Epithelial cell of proximal tubule (primary cell): ENCODE data around the gene HAPLN1. TPM values are rescaled to one million over a fixed set of nuclear protein-coding genes. Genes with fewer than 3 reads are reported as not detected.
A peak's percentile ranks its signal among the peaks of the same experiment; 100 is the strongest.

ENCODE experiments used
- DNase-seq: peaks from one replicate; pipeline ENCODE4 v3.0.0-alpha.2; 2011; ENCODE audit warnings: low read depth
- H3K4me3 ChIP-seq: 2 replicates; pipeline ENCODE4 v1.5.1; 2011; ENCODE audit warnings: low read depth, mild to moderate bottlenecking, low read length
- CTCF ChIP-seq: conservative IDR thresholded peaks from 2 replicates; pipeline ENCODE4 v1.5.1; 2012; ENCODE audit warnings: low read depth, mild to moderate bottlenecking, low read length
- total RNA-seq: library from RNA; depleted of rRNA; stranded (reverse); fragments of >200 nt; gene quantifications from 2 replicates; pipeline ENCODE4 v1.2.3, GENCODE V29; 2015

The HAPLN1 gene
- total RNA-seq, 1 donor from 2014 or later, result not detected

- no peak for TF ChIP-seq CTCF
- H3K4me3 ChIP-seq, result no peak overlapping the region
- DNase-seq, result no peak
Measured at GRCh38 chr5:83718936-83719495, 1.6 kb downstream of the HAPLN1 start.

- no peak overlapping the region for H3K4me3 ChIP-seq
- no peak for DNase-seq
- TF ChIP-seq CTCF, result peak; percentile 95
Measured at GRCh38 chr5:83718195-83718825, 2.3 kb downstream of the HAPLN1 start.

- H3K4me3 ChIP-seq, result no peak overlapping the region
- no peak for TF ChIP-seq CTCF
- peak; percentile 39 for DNase-seq
Measured at GRCh38 chr5:83715236-83716065, 5.2 kb downstream of the HAPLN1 start.

GRCh38 chr5:83714810-83715209 lies 5.8 kb downstream of the HAPLN1 start:
- H3K4me3 ChIP-seq, result no peak overlapping the region
- TF ChIP-seq CTCF, result no peak
- no peak for DNase-seq

- TF ChIP-seq CTCF, result peak; percentile 69
- DNase-seq, result no peak
- no peak overlapping the region for H3K4me3 ChIP-seq
Measured at GRCh38 chr5:83711982-83712601, 8.6 kb downstream of the HAPLN1 start.

- no peak for DNase-seq
- no peak overlapping the region for H3K4me3 ChIP-seq
- TF ChIP-seq CTCF, result no peak
Measured at GRCh38 chr5:83709973-83710372, 10.7 kb downstream of the HAPLN1 start.
